Spleen (tissue), 11 donors: ENCODE data around the gene RALGDS. TPM values are rescaled to one million over a fixed set of nuclear protein-coding genes. Genes with fewer than 3 reads are reported as not detected.
A peak's percentile ranks its signal among the peaks of the same experiment; 100 is the strongest.

ENCODE experiments used
- DNase-seq: peaks from one replicate; pipeline ENCODE4 v3.0.0-alpha.2; 2020
- H3K27ac ChIP-seq, 8 donors: fragments of 200-600 bp; sonication (generic) in 7 of 8; 1 replicate in 4 of 8; 2 replicates in 4 of 8; pipeline versions ENCODE4 v1.5.0 to v1.8.0; 2016 to 2021; ENCODE audit warnings: inconsistent platforms in 4 of 8, mild to moderate bottlenecking in 4 of 8, moderate library complexity in 1 of 8
- H3K27me3 ChIP-seq, 7 donors: fragments of 200-600 bp; sonication (generic) in 6 of 7; replicated peaks in 1 of 7; 1 replicate in 4 of 7; 2 replicates in 3 of 7; pipeline versions ENCODE4 v1.5.0 to v1.8.0; 2016 to 2021; ENCODE audit warnings: inconsistent platforms in 3 of 7, mild to moderate bottlenecking in 1 of 7
- H3K36me3 ChIP-seq, 6 donors: fragments of 200-600 bp; sonication (generic) in 5 of 6; 1 replicate in 4 of 6; 2 replicates in 2 of 6; pipeline versions ENCODE4 v1.5.0 to v1.8.0; 2016 to 2021; ENCODE audit warnings: inconsistent platforms in 2 of 6
- H3K4me1 ChIP-seq, 6 donors: fragments of 200-600 bp; sonication (generic) in 5 of 6; 1 replicate in 3 of 6; 2 replicates in 3 of 6; pipeline versions ENCODE4 v1.5.0 to v1.8.0; 2016 to 2021; ENCODE audit warnings: inconsistent platforms in 3 of 6
- H3K4me3 ChIP-seq, 8 donors: fragments of 200-600 bp; sonication (generic) in 7 of 8; 1 replicate in 4 of 8; 2 replicates in 4 of 8; pipeline versions ENCODE4 v1.5.0 to v1.8.0; 2016 to 2021; ENCODE audit warnings: inconsistent platforms in 4 of 8, mild to moderate bottlenecking in 4 of 8, moderate library complexity in 2 of 8
- H3K9me3 ChIP-seq, 8 donors: fragments of 200-600 bp; sonication (generic) in 7 of 8; 1 replicate in 4 of 8; 2 replicates in 4 of 8; pipeline versions ENCODE4 v1.5.0 to v1.8.0; 2016 to 2021; ENCODE audit warnings: inconsistent platforms in 4 of 8
- CTCF ChIP-seq, 11 experiments: fragments of 200-600 bp in 7 of 11; fragments of 450-650 bp in 4 of 11; sonication (generic) in 4 of 11; IDR thresholded peaks in 8 of 11; conservative IDR thresholded peaks in 3 of 11; 1 replicate in 7 of 11; 2 replicates in 4 of 11; pipeline versions ENCODE4 v1.4.0 to v1.8.0; 2016 to 2021; ENCODE audit warnings: antibody characterized with exemption in 11 of 11, inconsistent platforms in 4 of 11, mild to moderate bottlenecking in 1 of 11
- POLR2A ChIP-seq, 3 donors: fragments of 450-650 bp; IDR thresholded peaks; one replicate each; pipeline ENCODE4 v1.5.1; 2017; ENCODE audit warnings: antibody characterized with exemption in 3 of 3, mild to moderate bottlenecking in 1 of 3
- POLR2AphosphoS5 ChIP-seq, 3 donors: sonication (generic); formaldehyde crosslinking; IDR thresholded peaks; one replicate each; pipeline ENCODE4 v1.5.1; 2017; ENCODE audit warnings: antibody characterized with exemption in 3 of 3
- WGBS, 5 donors: extraction: QIAGEN DNeasy Blood & Tissue Kit in 3 of 5; methylation state at CpG; one replicate each; pipeline versions ENCODE4 v1.1.5 to v1.1.7; 2013 to 2018; 5-methylcytosine and 5-hydroxymethylcytosine counted together
- intact Hi-C: fragments of 100-400 bp; cut with DNase I; formaldehyde crosslinking; loops from one replicate; pipeline ENCODE4 v1.15.0; 2023; ENCODE audit warnings: low total_unique reads
- polyA plus RNA-seq, 3 donors: library from polyadenylated mRNA; stranded (reverse); fragments of 200-250 nt; gene quantifications; one replicate each; pipeline ENCODE4 v1.2.1, GENCODE V29; 2013
- total RNA-seq, 7 donors: library from RNA; depleted of rRNA in 3 of 7; stranded (reverse); fragments of >200 nt in 3 of 7; fragmentation: NEBNext Ultra II Directional in 4 of 7; extraction: Animal tissue kit (Norgen Biotek cat#: 25700) in 4 of 7; gene quantifications; one replicate each; pipeline versions ENCODE4 v1.1.0 to v1.2.1, GENCODE V29; 2016 to 2021
- donor health status: healthy with polysubstance abuse.
- donor health status: DM: no; HTN: no; CAD: no; lungs with moderate emphysema.
- donor health status: DM: no; HTN: no; CAD: no.
- donor health status: Bipolar disorder and iron deficiency.
- donor health status: healthy.
- donor health status: DM: no; HTN: no; CAD: no.
- donor health status: DM: yes; HTN: yes; CAD: no.

Gene RALGDS
- total and polyA plus RNA-seq, 10 donors: 21.3 to 74.3 (median 55.8) TPM

GRCh38 chr9:133168432-133168831 lies 47.4 kb upstream of the RALGDS start:
- TF ChIP-seq CTCF (IDR thresholded peaks at IDR 0.05 in 8 of 11, conservative IDR thresholded peaks at IDR 0.05 in 3 of 11) (no peak), POLR2AphosphoS5 (IDR thresholded peaks at IDR 0.05) (no peak), POLR2A (IDR thresholded peaks at IDR 0.05) (no peak)
- 60 to 75% (median 73%) methylated on average over 5 to 6 of the region's 6 CpGs for WGBS, 5 donors
- Histone ChIP-seq H3K9me3 (no peaks in the 10 kb centered on the region), H3K27ac (no peak overlapping the region), H3K36me3 (no peaks in the 10 kb centered on the region), H3K4me3 (no peak overlapping the region), H3K4me1 (peaks cover 4 to 30% (median 14%) of the 10 kb centered on the region in 6 donors), H3K27me3 (peaks cover 0 to 27% (median 8%) of the 10 kb centered on the region in 7 donors)
- intact Hi-C loops: no loop called here
- peak; percentile 17 for DNase-seq

- intact Hi-C loops: no loop called here
- TF ChIP-seq POLR2AphosphoS5 (IDR thresholded peaks at IDR 0.05): no peak
- TF ChIP-seq CTCF (IDR thresholded peaks at IDR 0.05 in 8 of 11, conservative IDR thresholded peaks at IDR 0.05 in 3 of 11): no peak
- no peak for TF ChIP-seq POLR2A (IDR thresholded peaks at IDR 0.05)
- 67 to 96% (median 88%) methylated on average over 1 to 3 of the region's 3 CpGs for WGBS, 5 donors
- no peak overlapping the region for H3K4me3 ChIP-seq
- DNase-seq: peak; percentile 22
- no peak overlapping the region for H3K27ac ChIP-seq
- peaks cover 9 to 37% (median 21%) of the 10 kb centered on the region in 6 donors for H3K4me1 ChIP-seq
- no peaks in the 10 kb centered on the region for H3K9me3 ChIP-seq
- H3K27me3 ChIP-seq: peaks cover 0 to 33% (median 14%) of the 10 kb centered on the region in 7 donors
- H3K36me3 ChIP-seq: no peaks in the 10 kb centered on the region
Measured at GRCh38 chr9:133167769-133168168, 46.7 kb upstream of the RALGDS start.

- DNase-seq: peak; percentile 65
- no peak overlapping the region for H3K27ac ChIP-seq
- peaks cover 0 to 38% (median 14%) of the 10 kb centered on the region in 7 donors for H3K27me3 ChIP-seq
- no peak overlapping the region for H3K4me3 ChIP-seq
- peaks cover 10 to 43% (median 27%) of the 10 kb centered on the region in 6 donors for H3K4me1 ChIP-seq
- H3K9me3 ChIP-seq: no peaks in the 10 kb centered on the region
- intact Hi-C loops: no loop called here
- 61 to 89% (median 77%) methylated on average over 3 of the region's 3 CpGs for WGBS, 5 donors
- H3K36me3 ChIP-seq: no peaks in the 10 kb centered on the region
- TF ChIP-seq CTCF (IDR thresholded peaks at IDR 0.05 in 8 of 11, conservative IDR thresholded peaks at IDR 0.05 in 3 of 11): no peak
- TF ChIP-seq POLR2AphosphoS5 (IDR thresholded peaks at IDR 0.05): no peak
- no peak for TF ChIP-seq POLR2A (IDR thresholded peaks at IDR 0.05)
Measured at GRCh38 chr9:133167096-133167730, 46.2 kb upstream of the RALGDS start.

GRCh38 chr9:133166392-133166791 lies 45.4 kb upstream of the RALGDS start:
- Histone ChIP-seq H3K27me3 (peaks cover 0 to 35% (median 13%) of the 10 kb centered on the region in 7 donors), H3K4me1 (peaks cover 10 to 42% (median 29%) of the 10 kb centered on the region in 6 donors), H3K9me3 (no peaks in the 10 kb centered on the region), H3K27ac (no peak overlapping the region), H3K36me3 (no peaks in the 10 kb centered on the region), H3K4me3 (no peak overlapping the region)
- intact Hi-C loops: no loop called here
- TF ChIP-seq POLR2AphosphoS5 (IDR thresholded peaks at IDR 0.05) (no peak), POLR2A (IDR thresholded peaks at IDR 0.05) (no peak)
- WGBS, 5 donors: 84 to 88% (median 87%) methylated on average over 17 of the region's 17 CpGs
- DNase-seq: peak; percentile 75
